IMR-90 (cell line): ENCODE data around the gene AQP9. TPM values are rescaled to one million over a fixed set of nuclear protein-coding genes. Genes with fewer than 3 reads are reported as not detected.

Source experiments
- ATAC-seq: fragments of 200-7000 bp; cut with Tn5 transposase; 2 replicates; pipeline ENCODE4 v1.9.1; 2020; ENCODE audit warnings: low read depth, mild to moderate bottlenecking, moderate library complexity
- BruUV-seq: library from RNA; stranded (reverse); fragments of 400-500 nt; replicated peaks from 2 replicates; lab custom pipeline; 2021; lab: Mats Ljungman, UMichigan
- CTCF ChIA-PET: fragments of 300-600 bp; formaldehyde crosslinking; extraction: SDS; loops from one replicate; lab custom pipeline; 2021; ENCODE audit warnings: antibody characterized with exemption; lab: Yijun Ruan, JAX
- POLR2A ChIA-PET: fragments of 300-600 bp; sonication (Branson Sonifier 250); formaldehyde crosslinking; loops from one replicate; lab custom pipeline; 2022; ENCODE audit warnings: antibody characterized with exemption; ENCODE audit not compliant: unreplicated experiment; lab: Charles Lee
- DNase-seq: peaks from one replicate; pipeline ENCODE4 v3.0.0; 2013
- H2AFZ ChIP-seq: replicated peaks from 2 replicates; pipeline ENCODE3; 2013; ENCODE audit warnings: low read length, mild to moderate bottlenecking; ENCODE audit not compliant: poor library complexity
- H2AK5ac ChIP-seq: 2 replicates; pipeline ENCODE4 v1.6.1; 2013; ENCODE audit warnings: low read depth, low read length, inconsistent platforms
- H2AK9ac ChIP-seq: replicated peaks from 2 replicates; pipeline ENCODE3; 2013; ENCODE audit warnings: mild to moderate bottlenecking, low read depth, low read length, moderate library complexity; ENCODE audit not compliant: poor library complexity
- H2BK120ac ChIP-seq: 2 replicates; pipeline ENCODE4 v1.6.1; 2013; ENCODE audit warnings: low read depth, low read length, inconsistent platforms
- H2BK15ac ChIP-seq: 3 replicates; pipeline ENCODE4 v1.6.1; 2013; ENCODE audit warnings: low read depth, low read length, inconsistent platforms
- H2BK20ac ChIP-seq: 2 replicates; pipeline ENCODE4 v1.6.1; 2013; ENCODE audit warnings: low read depth, mild to moderate bottlenecking, inconsistent platforms, low read length, moderate library complexity
- H2BK5ac ChIP-seq: 2 replicates; pipeline ENCODE4 v1.6.1; 2013; ENCODE audit warnings: mild to moderate bottlenecking, low read depth, low read length, inconsistent platforms; ENCODE audit not compliant: poor library complexity, severe bottlenecking
- H3K14ac ChIP-seq: replicated peaks from 2 replicates; pipeline ENCODE4 v1.6.1; 2013; ENCODE audit warnings: low read depth, low read length, inconsistent platforms
- H3K18ac ChIP-seq: 2 replicates; pipeline ENCODE4 v1.6.1; 2013; ENCODE audit warnings: low read depth, low read length, control low read depth
- H3K23ac ChIP-seq: 2 replicates; pipeline ENCODE4 v1.6.1; 2013; ENCODE audit warnings: low read depth, low read length, inconsistent platforms
- H3K27ac ChIP-seq: 2 replicates; pipeline ENCODE4 v1.5.1; 2013; ENCODE audit warnings: mild to moderate bottlenecking, control low read depth, low read length; ENCODE audit not compliant: insufficient read depth
- H3K27me3 ChIP-seq: 2 replicates; pipeline ENCODE4 v1.6.1; 2013; ENCODE audit warnings: low read length; ENCODE audit not compliant: control insufficient read depth, insufficient read depth
- H3K36me3 ChIP-seq: 2 replicates; pipeline ENCODE4 v1.6.1; 2013; ENCODE audit warnings: low read length, mixed read lengths; ENCODE audit not compliant: control insufficient read depth, insufficient read depth
- H3K4ac ChIP-seq: 2 replicates; pipeline ENCODE4 v1.6.1; 2013; ENCODE audit warnings: low read depth, low read length, inconsistent platforms
- H3K4me1 ChIP-seq: 2 replicates; pipeline ENCODE4 v1.6.1; 2013; ENCODE audit warnings: low read length, mixed read lengths; ENCODE audit not compliant: control insufficient read depth, insufficient read depth
- H3K4me2 ChIP-seq: 2 replicates; pipeline ENCODE4 v1.6.1; 2013; ENCODE audit warnings: low read depth, mild to moderate bottlenecking, control low read depth, low read length, moderate library complexity
- H3K4me3 ChIP-seq: 2 replicates; pipeline ENCODE4 v1.5.1; 2013; ENCODE audit warnings: low read depth, mild to moderate bottlenecking, control low read depth, low read length, moderate library complexity; ENCODE audit not compliant: insufficient read depth
- H3K56ac ChIP-seq: 2 replicates; pipeline ENCODE4 v1.6.1; 2013; ENCODE audit warnings: low read length, inconsistent platforms; ENCODE audit not compliant: insufficient read depth; ENCODE audit errors: extremely low read depth
- H3K79me1 ChIP-seq, 2 experiments: 2 replicates each; pipeline ENCODE4 v1.6.1; 2013; ENCODE audit warnings: low read length in 2 of 2, inconsistent platforms in 1 of 2, low read depth in 1 of 2
- H3K9ac ChIP-seq: 2 replicates; pipeline ENCODE4 v1.6.1; 2013; ENCODE audit warnings: low read depth, low read length, control low read depth
- H3K9me1 ChIP-seq: 2 replicates; pipeline ENCODE4 v1.6.1; 2013; ENCODE audit warnings: low read length, inconsistent platforms; ENCODE audit not compliant: insufficient read depth
- H3K9me3 ChIP-seq: 2 replicates; pipeline ENCODE4 v1.6.1; 2013; ENCODE audit warnings: low read length; ENCODE audit not compliant: control insufficient read depth, insufficient read depth
- H4K20me1 ChIP-seq: 2 replicates; pipeline ENCODE4 v1.6.1; 2013; ENCODE audit warnings: low read length, inconsistent platforms; ENCODE audit not compliant: insufficient read depth
- H4K5ac ChIP-seq: 2 replicates; pipeline ENCODE4 v1.6.1; 2013; ENCODE audit warnings: mild to moderate bottlenecking, low read depth, low read length, control low read depth
- H4K8ac ChIP-seq, 2 experiments: 2 replicates each; pipeline ENCODE4 v1.6.1; 2013; ENCODE audit warnings: low read depth in 2 of 2, low read length in 2 of 2, control low read depth in 1 of 2, inconsistent platforms in 1 of 2
- H4K91ac ChIP-seq: 2 replicates; pipeline ENCODE4 v1.6.1; 2013; ENCODE audit warnings: low read depth, low read length, inconsistent platforms; ENCODE audit not compliant: insufficient read depth
- CHD1 ChIP-seq: IDR thresholded peaks from 2 replicates; pipeline ENCODE4 v1.6.1; 2012; ENCODE audit warnings: low read depth, low read length, improper control_type of control experiment
- FOS ChIP-seq: fragments of 150-350 bp; IDR thresholded peaks from 2 replicates; pipeline ENCODE4 v1.6.1; 2016; ENCODE audit warnings: low read depth, low read length
- MAZ ChIP-seq: IDR thresholded peaks from 2 replicates; pipeline ENCODE4 v1.6.1; 2012; ENCODE audit warnings: low read depth, mild to moderate bottlenecking, low read length, improper control_type of control experiment, moderate library complexity, borderline replicate concordance
- WGBS, 2 experiments: methylation state at CpG; one replicate each; pipeline versions ENCODE4 v1.1.5 to v1.1.7; 2013; ENCODE audit warnings: missing lambda C conversion rate in 2 of 2; ENCODE audit not compliant: insufficient read length in 1 of 2; ENCODE audit errors: extremely low coverage in 2 of 2; 5-methylcytosine and 5-hydroxymethylcytosine counted together
- dilution Hi-C: fragments of 300-500 bp; cut with HindIII; formaldehyde crosslinking; loops from one replicate; pipeline ENCODE4 v1.14.3; 2018; ENCODE audit warnings: low sequenced_read_pairs; ENCODE audit not compliant: unreplicated experiment
- in situ Hi-C: fragments of 300-500 bp; cut with MboI; formaldehyde crosslinking; loops from 3 replicates; pipeline ENCODE4 v1.14.3; 2019; ENCODE audit warnings: low sequenced_read_pairs, inconsistent platforms, mixed read lengths
- intact Hi-C: fragments of 100-400 bp; cut with micrococcal nuclease; formaldehyde crosslinking; loops from 2 replicates; pipeline ENCODE4 v1.10.0; 2022
- polyA plus RNA-seq, 3 experiments: library from polyadenylated mRNA; depleted of rRNA; stranded (reverse); fragments of >200 nt; gene quantifications; 2 replicates each; pipeline ENCODE4 v1.2.3, GENCODE V29; 2012; ENCODE audit warnings: low replicate concordance in 1 of 3
- total RNA-seq: library from RNA; depleted of rRNA; stranded (reverse); fragments of >200 nt; gene quantifications from 2 replicates; pipeline ENCODE4 v1.2.3, GENCODE V29; 2012
- TF ChIP-seq, protein P1 (sequence below): fragments of 150-350 bp; IDR thresholded peaks from 2 replicates; pipeline ENCODE4 v1.6.1; 2017; ENCODE audit warnings: mild to moderate bottlenecking, antibody characterized with exemption, low read length, low read depth

Gene AQP9
- total and polyA plus RNA-seq, 2 of the 4 experiments (the other 2 are of a cell fraction) = not detected

DNA sequence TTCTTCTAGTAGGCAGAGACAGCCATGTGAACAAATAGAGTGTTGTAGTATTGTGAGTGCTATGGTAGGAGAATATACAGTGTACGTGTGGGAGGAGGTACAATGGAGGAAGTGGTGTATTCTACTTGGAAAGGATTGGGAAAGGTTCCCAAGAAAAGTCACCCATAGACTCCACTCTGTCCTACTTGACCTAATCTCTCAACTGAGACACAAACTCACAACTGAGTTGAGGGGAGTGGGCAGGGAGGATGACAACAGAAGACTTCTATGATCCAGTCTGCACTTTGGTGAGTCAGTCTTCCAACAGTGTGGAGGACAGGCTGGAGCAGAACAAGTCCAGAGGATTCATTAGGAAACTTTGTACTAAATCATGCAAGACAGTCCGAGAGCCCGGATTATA lies 28.8 kb upstream of the AQP9 start:
- ATAC-seq = no peak
- Histone ChIP-seq H3K4ac (no peak overlapping the region), H3K9ac (no peak overlapping the region), H2BK5ac (no peak overlapping the region), H4K8ac (no peak overlapping the region), H3K36me3 (no peaks in the 10 kb centered on the region), H4K91ac (no peak overlapping the region), H3K14ac (no peak overlapping the region), H2AFZ (no peak overlapping the region), H2BK20ac (no peak overlapping the region), H2AK5ac (no peak overlapping the region), H3K56ac (no peak overlapping the region), H3K23ac (no peak overlapping the region), H3K27me3 (no peaks in the 10 kb centered on the region; the same call in 1 of the 2 replicates), H2AK9ac (no peak overlapping the region), H4K5ac (no peak overlapping the region), H3K9me1 (no peaks in the 10 kb centered on the region), H3K18ac (no peak overlapping the region), H3K4me3 (no peak overlapping the region), H3K4me2 (no peak overlapping the region), H3K9me3 (no peaks in the 10 kb centered on the region), H4K20me1 (no peaks in the 10 kb centered on the region), H3K79me1 (no peaks in the 10 kb centered on the region), H2BK15ac (no peak overlapping the region), H3K4me1 (no peaks in the 10 kb centered on the region), H3K27ac (no peak overlapping the region), H2BK120ac (no peak overlapping the region)
- ChIA-PET POLR2A (no interaction called here), CTCF (no interaction called here)
- in situ Hi-C loops (no loop called here), intact Hi-C loops (no loop called here), dilution Hi-C loops (no loop called here)
- WGBS, 2 experiments = 93% methylated on average over 2 of the region's 3 CpGs; no CpG with 5 or more reads in 1 of the 2 experiments
- TF ChIP-seq MAZ (no peak), FOS (no peak), CHD1 (no peak)
- TF ChIP-seq, protein P1, sequence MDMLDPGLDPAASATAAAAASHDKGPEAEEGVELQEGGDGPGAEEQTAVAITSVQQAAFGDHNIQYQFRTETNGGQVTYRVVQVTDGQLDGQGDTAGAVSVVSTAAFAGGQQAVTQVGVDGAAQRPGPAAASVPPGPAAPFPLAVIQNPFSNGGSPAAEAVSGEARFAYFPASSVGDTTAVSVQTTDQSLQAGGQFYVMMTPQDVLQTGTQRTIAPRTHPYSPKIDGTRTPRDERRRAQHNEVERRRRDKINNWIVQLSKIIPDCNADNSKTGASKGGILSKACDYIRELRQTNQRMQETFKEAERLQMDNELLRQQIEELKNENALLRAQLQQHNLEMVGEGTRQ = no peak
- DNase-seq = no peak
- no TSS peak for BruUV-seq
